H9 (cell line): Measurements from ENCODE around the gene MARS2. TPM values are rescaled to one million over a fixed set of nuclear protein-coding genes. Genes with fewer than 3 reads are reported as not detected.

Source experiments
- DNase-seq: peaks from one replicate; pipeline ENCODE4 v3.0.0-alpha.2; 2017
- H2AFZ ChIP-seq: one replicate; pipeline ENCODE4 v1.6.1; 2013; ENCODE audit warnings: mild to moderate bottlenecking, low read length, control low read depth, moderate library complexity
- H2AK5ac ChIP-seq: 2 replicates; pipeline ENCODE4 v1.6.1; 2013; ENCODE audit warnings: low read length, control low read depth, mixed read lengths; ENCODE audit not compliant: insufficient read length
- H2BK120ac ChIP-seq: one replicate; pipeline ENCODE4 v1.6.1; 2013; ENCODE audit warnings: low read depth, mild to moderate bottlenecking, low read length, control low read depth, inconsistent platforms; ENCODE audit not compliant: poor library complexity, severe bottlenecking
- H2BK12ac ChIP-seq: 2 replicates; pipeline ENCODE4 v1.6.1; 2013; ENCODE audit warnings: low read length, control low read depth, mixed read lengths, low read depth; ENCODE audit not compliant: insufficient read length
- H2BK15ac ChIP-seq: 2 replicates; pipeline ENCODE4 v1.6.1; 2013; ENCODE audit warnings: low read depth, low read length, control low read depth
- H2BK20ac ChIP-seq: one replicate; pipeline ENCODE4 v1.6.1; 2013; ENCODE audit warnings: low read depth, mild to moderate bottlenecking, low read length, control low read depth, inconsistent platforms; ENCODE audit not compliant: poor library complexity, severe bottlenecking
- H2BK5ac ChIP-seq: 2 replicates; pipeline ENCODE4 v1.6.1; 2013; ENCODE audit warnings: low read length, control low read depth, mixed read lengths; ENCODE audit not compliant: insufficient read length
- H3K14ac ChIP-seq: 2 replicates; pipeline ENCODE4 v1.6.1; 2013; ENCODE audit warnings: low read length, control low read depth; ENCODE audit not compliant: insufficient read depth
- H3K18ac ChIP-seq: 2 replicates; pipeline ENCODE4 v1.6.1; 2013; ENCODE audit warnings: low read depth, mild to moderate bottlenecking, mixed read lengths, low read length, control low read depth; ENCODE audit not compliant: insufficient read length
- H3K23ac ChIP-seq: 2 replicates; pipeline ENCODE4 v1.6.1; 2013; ENCODE audit warnings: low read length, control low read depth, mixed read lengths, low read depth; ENCODE audit not compliant: insufficient read length
- H3K23me2 ChIP-seq: 2 replicates; pipeline ENCODE4 v1.6.1; 2013; ENCODE audit warnings: low read depth, mild to moderate bottlenecking, mixed read lengths, low read length, control low read depth; ENCODE audit not compliant: insufficient read length, poor library complexity, severe bottlenecking
- H3K27ac ChIP-seq: 2 replicates; pipeline ENCODE4 v1.5.1; 2013; ENCODE audit warnings: low read length, control low read depth, mixed read lengths, low read depth; ENCODE audit not compliant: insufficient read length
- H3K27me3 ChIP-seq: 2 replicates; pipeline ENCODE4 v1.6.1; 2013; ENCODE audit warnings: low read length, control low read depth, inconsistent platforms; ENCODE audit not compliant: insufficient read depth
- H3K4ac ChIP-seq: 2 replicates; pipeline ENCODE4 v1.6.1; 2013; ENCODE audit warnings: low read depth, mild to moderate bottlenecking, control low read depth, inconsistent platforms, low read length, moderate library complexity
- H3K4me1 ChIP-seq: 2 replicates; pipeline ENCODE4 v1.6.1; 2013; ENCODE audit warnings: low read length, control low read depth, inconsistent platforms; ENCODE audit not compliant: insufficient read depth
- H3K4me2 ChIP-seq: 2 replicates; pipeline ENCODE4 v1.6.1; 2013; ENCODE audit warnings: low read length, control low read depth, mixed read lengths; ENCODE audit not compliant: insufficient read length, insufficient read depth
- H3K56ac ChIP-seq: 2 replicates; pipeline ENCODE4 v1.6.1; 2013; ENCODE audit warnings: low read depth, mild to moderate bottlenecking, mixed read lengths, low read length, control low read depth; ENCODE audit not compliant: insufficient read length
- H3K79me1 ChIP-seq: 2 replicates; pipeline ENCODE4 v1.6.1; 2013; ENCODE audit warnings: low read depth, mild to moderate bottlenecking, moderate library complexity, low read length, control low read depth, inconsistent platforms; ENCODE audit not compliant: insufficient read depth, poor library complexity, severe bottlenecking
- H3K79me2 ChIP-seq: 2 replicates; pipeline ENCODE4 v1.6.1; 2013; ENCODE audit warnings: low read length, control low read depth, inconsistent platforms; ENCODE audit not compliant: insufficient read depth
- H3K9ac ChIP-seq: 2 replicates; pipeline ENCODE4 v1.6.1; 2013; ENCODE audit warnings: low read length, control low read depth, mixed read lengths; ENCODE audit not compliant: insufficient read length; ENCODE audit errors: extremely low read depth
- H3K9me3 ChIP-seq: one replicate; pipeline ENCODE4 v1.6.1; 2013; ENCODE audit warnings: low read depth, low read length, inconsistent platforms; ENCODE audit not compliant: control insufficient read depth
- H3T11ph ChIP-seq: one replicate; pipeline ENCODE4 v1.6.1; 2013; ENCODE audit warnings: mild to moderate bottlenecking, low read length, control low read depth, inconsistent platforms
- H4K20me1 ChIP-seq: one replicate; pipeline ENCODE4 v1.6.1; 2013; ENCODE audit not compliant: control insufficient read depth, insufficient read length, insufficient read depth
- H4K5ac ChIP-seq: 2 replicates; pipeline ENCODE4 v1.6.1; 2013; ENCODE audit warnings: low read depth, mild to moderate bottlenecking, mixed read lengths, low read length, control low read depth; ENCODE audit not compliant: insufficient read length
- H4K8ac ChIP-seq: replicated peaks from 2 replicates; pipeline ENCODE4 v1.6.1; 2013; ENCODE audit warnings: low read length, control low read depth, mixed read lengths, low read depth; ENCODE audit not compliant: insufficient read length
- H4K91ac ChIP-seq: 2 replicates; pipeline ENCODE4 v1.6.1; 2013; ENCODE audit warnings: low read depth, mild to moderate bottlenecking, moderate library complexity, mixed read lengths, low read length, control low read depth; ENCODE audit not compliant: insufficient read length
- H3K27ac Mint-ChIP-seq, 3 experiments: 2 replicates in 2 of 3; 3 replicates in 1 of 3; pipeline ENCODE4 v1.8.0; 2020 to 2021; ENCODE audit warnings: mixed read lengths in 3 of 3, mild to moderate bottlenecking in 1 of 3, moderate library complexity in 1 of 3
- H3K27me3 Mint-ChIP-seq: 2 replicates; pipeline ENCODE4 v1.8.0; 2021; ENCODE audit warnings: low read depth, mild to moderate bottlenecking, moderate library complexity, mixed read lengths
- H3K36me3 Mint-ChIP-seq, 3 experiments: 2 replicates in 2 of 3; 3 replicates in 1 of 3; pipeline ENCODE4 v1.8.0; 2020 to 2021; ENCODE audit warnings: low read depth in 3 of 3, mixed read lengths in 3 of 3; ENCODE audit not compliant: insufficient read depth in 1 of 3
- H3K4me1 Mint-ChIP-seq, 2 experiments: 2 replicates each; pipeline ENCODE4 v1.8.0; 2020; ENCODE audit warnings: mixed read lengths in 2 of 2
- H3K4me3 Mint-ChIP-seq, 2 experiments: 2 replicates in 1 of 2; 3 replicates in 1 of 2; pipeline ENCODE4 v1.8.0; 2020 to 2021; ENCODE audit warnings: mild to moderate bottlenecking in 2 of 2, mixed read lengths in 2 of 2, moderate library complexity in 1 of 2
- H3K9me3 Mint-ChIP-seq, 2 experiments: 2 replicates in 1 of 2; 3 replicates in 1 of 2; pipeline ENCODE4 v1.8.0; 2020; ENCODE audit warnings: mild to moderate bottlenecking in 2 of 2, mixed read lengths in 2 of 2, moderate library complexity in 1 of 2
- total RNA-seq: library from RNA; stranded (reverse); gene quantifications from 2 replicates; pipeline ENCODE4 v1.2.1, GENCODE V29; 2021
- TF ChIP-seq, protein P1 (sequence below): fragments of 200-600 bp; sonication (generic); conservative IDR thresholded peaks from 3 replicates; pipeline ENCODE4 v1.8.0; 2021; ENCODE audit warnings: antibody characterized with exemption, mild to moderate bottlenecking

MARS2 gene
- total RNA-seq, 1 experiment from 2014 or later: 21.0 TPM

DNA sequence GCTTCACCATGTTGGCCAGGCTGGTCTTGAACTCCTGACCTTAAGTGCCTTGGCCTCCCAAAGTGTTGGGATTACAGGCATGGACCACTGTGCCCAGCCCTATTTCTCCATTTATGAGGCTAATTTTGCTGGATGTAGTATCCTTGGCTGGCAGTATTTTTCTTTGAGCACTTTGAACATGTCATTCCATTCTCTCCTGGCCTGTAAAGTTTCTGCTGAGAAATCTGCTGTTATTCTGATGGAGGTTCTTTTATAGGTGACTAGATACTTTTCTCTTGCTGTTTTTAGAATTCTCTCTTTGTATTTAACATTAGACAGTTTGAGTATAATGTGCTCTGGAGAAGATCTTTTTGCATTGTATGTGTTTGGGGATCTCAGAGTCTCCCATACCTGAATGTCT, 38.9 kb upstream of the MARS2 start:
- H3K9ac ChIP-seq: no peak overlapping the region
- H3K36me3 Mint-ChIP-seq: peaks cover 14 to 40% (median 34%) of the 10 kb centered on the region in 3 experiments
- H2AFZ ChIP-seq: no peak overlapping the region
- no peak overlapping the region for H4K91ac ChIP-seq
- H3K4me3 Mint-ChIP-seq: no peak overlapping the region
- no peak overlapping the region for H3K27ac Mint-ChIP-seq
- no peaks in the 10 kb centered on the region for H3K27me3 ChIP-seq
- no peak for DNase-seq
- H3K14ac ChIP-seq: no peak overlapping the region
- no peaks in the 10 kb centered on the region for H3K79me1 ChIP-seq
- TF ChIP-seq, protein P1, sequence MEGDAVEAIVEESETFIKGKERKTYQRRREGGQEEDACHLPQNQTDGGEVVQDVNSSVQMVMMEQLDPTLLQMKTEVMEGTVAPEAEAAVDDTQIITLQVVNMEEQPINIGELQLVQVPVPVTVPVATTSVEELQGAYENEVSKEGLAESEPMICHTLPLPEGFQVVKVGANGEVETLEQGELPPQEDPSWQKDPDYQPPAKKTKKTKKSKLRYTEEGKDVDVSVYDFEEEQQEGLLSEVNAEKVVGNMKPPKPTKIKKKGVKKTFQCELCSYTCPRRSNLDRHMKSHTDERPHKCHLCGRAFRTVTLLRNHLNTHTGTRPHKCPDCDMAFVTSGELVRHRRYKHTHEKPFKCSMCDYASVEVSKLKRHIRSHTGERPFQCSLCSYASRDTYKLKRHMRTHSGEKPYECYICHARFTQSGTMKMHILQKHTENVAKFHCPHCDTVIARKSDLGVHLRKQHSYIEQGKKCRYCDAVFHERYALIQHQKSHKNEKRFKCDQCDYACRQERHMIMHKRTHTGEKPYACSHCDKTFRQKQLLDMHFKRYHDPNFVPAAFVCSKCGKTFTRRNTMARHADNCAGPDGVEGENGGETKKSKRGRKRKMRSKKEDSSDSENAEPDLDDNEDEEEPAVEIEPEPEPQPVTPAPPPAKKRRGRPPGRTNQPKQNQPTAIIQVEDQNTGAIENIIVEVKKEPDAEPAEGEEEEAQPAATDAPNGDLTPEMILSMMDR: no peak
- H3K79me2 ChIP-seq: no peaks in the 10 kb centered on the region
- no peaks in the 10 kb centered on the region for H3K27me3 Mint-ChIP-seq
- no peak overlapping the region for H3K4ac ChIP-seq
- no peak overlapping the region for H3K23ac ChIP-seq
- no peak overlapping the region for H4K5ac ChIP-seq
- no peak overlapping the region for H4K8ac ChIP-seq
- no peak overlapping the region for H3K27ac ChIP-seq
- H3T11ph ChIP-seq: no peak overlapping the region
- peaks cover 23 to 32% of the 10 kb centered on the region in 2 experiments for H3K4me1 Mint-ChIP-seq
- no peak overlapping the region for H3K56ac ChIP-seq
- no peaks in the 10 kb centered on the region for H4K20me1 ChIP-seq
- H3K23me2 ChIP-seq: no peaks in the 10 kb centered on the region
- H2BK5ac ChIP-seq: no peak overlapping the region
- H3K4me1 ChIP-seq: no peaks in the 10 kb centered on the region
- H3K9me3 ChIP-seq: no peaks in the 10 kb centered on the region
- H2BK15ac ChIP-seq: no peak overlapping the region
- H2BK20ac ChIP-seq: no peak overlapping the region
- no peak overlapping the region for H2AK5ac ChIP-seq
- peaks cover 21 to 39% of the 10 kb centered on the region in 2 experiments for H3K9me3 Mint-ChIP-seq
- no peak overlapping the region for H3K4me2 ChIP-seq
- no peak overlapping the region for H3K18ac ChIP-seq
- H2BK120ac ChIP-seq: no peak overlapping the region
- no peak overlapping the region for H2BK12ac ChIP-seq
